Thymus (tissue), 11 donors: Measurements from ENCODE around the gene RHBDD2. TPM values are rescaled to one million over a fixed set of nuclear protein-coding genes. Genes with fewer than 3 reads are reported as not detected.
"Not testable (repeated sequence)": the region's sequence is repeated elsewhere in the genome, so short reads cannot be mapped to it uniquely, and the experiment has no call there.

Experiments
- DNase-seq, 9 donors: peaks; one replicate each; pipeline ENCODE4 v3.0.0-alpha.2; 2013; ENCODE audit warnings: low spot score in 9 of 9, low read depth in 6 of 9, missing footprints in 1 of 9
- H3K27ac ChIP-seq, 2 donors: one replicate each; pipeline ENCODE4 v1.5.1; 2013; ENCODE audit warnings: control low read depth in 1 of 2, low read depth in 1 of 2, low read length in 1 of 2, mild to moderate bottlenecking in 1 of 2, moderate library complexity in 1 of 2
- H3K27me3 ChIP-seq, 2 donors: one replicate each; pipeline ENCODE4 v1.5.1; 2013; ENCODE audit warnings: low read length in 1 of 2; ENCODE audit not compliant: control insufficient read depth in 2 of 2, insufficient read depth in 1 of 2
- H3K36me3 ChIP-seq, 2 donors: one replicate each; pipeline ENCODE4 v1.5.1; 2013; ENCODE audit warnings: low read length in 1 of 2, mild to moderate bottlenecking in 1 of 2, moderate library complexity in 1 of 2; ENCODE audit not compliant: control insufficient read depth in 2 of 2, insufficient read depth in 2 of 2
- H3K4me1 ChIP-seq, 2 donors: one replicate each; pipeline ENCODE4 v1.5.1; 2013; ENCODE audit warnings: low read length in 2 of 2; ENCODE audit not compliant: control insufficient read depth in 2 of 2, insufficient read depth in 2 of 2
- H3K4me3 ChIP-seq, 2 donors: one replicate each; pipeline ENCODE4 v1.5.1; 2013; ENCODE audit warnings: low read length in 2 of 2, control low read depth in 1 of 2, mild to moderate bottlenecking in 1 of 2
- H3K9me3 ChIP-seq, 2 donors: one replicate each; pipeline ENCODE4 v1.5.1; 2013; ENCODE audit warnings: low read length in 1 of 2, mild to moderate bottlenecking in 1 of 2; ENCODE audit not compliant: control insufficient read depth in 2 of 2, insufficient read depth in 1 of 2
- WGBS: extraction: QIAGEN DNeasy Blood & Tissue Kit; methylation state at CpG from one replicate; pipeline ENCODE4 v1.1.7; 2013; 5-methylcytosine and 5-hydroxymethylcytosine counted together
- polyA plus RNA-seq: library from polyadenylated mRNA; stranded (reverse); fragments of 200-250 nt; gene quantifications from one replicate; pipeline ENCODE4 v1.2.3, GENCODE V29; 2013
- total RNA-seq: library from RNA; stranded (reverse); fragments of 120-200 nt; gene quantifications from one replicate; pipeline ENCODE4 v1.2.4, GENCODE V29; 2013
- donor health status: healthy.

Gene RHBDD2
- total and polyA plus RNA-seq, 2 donors = 18.3 to 90.7 TPM

DNA sequence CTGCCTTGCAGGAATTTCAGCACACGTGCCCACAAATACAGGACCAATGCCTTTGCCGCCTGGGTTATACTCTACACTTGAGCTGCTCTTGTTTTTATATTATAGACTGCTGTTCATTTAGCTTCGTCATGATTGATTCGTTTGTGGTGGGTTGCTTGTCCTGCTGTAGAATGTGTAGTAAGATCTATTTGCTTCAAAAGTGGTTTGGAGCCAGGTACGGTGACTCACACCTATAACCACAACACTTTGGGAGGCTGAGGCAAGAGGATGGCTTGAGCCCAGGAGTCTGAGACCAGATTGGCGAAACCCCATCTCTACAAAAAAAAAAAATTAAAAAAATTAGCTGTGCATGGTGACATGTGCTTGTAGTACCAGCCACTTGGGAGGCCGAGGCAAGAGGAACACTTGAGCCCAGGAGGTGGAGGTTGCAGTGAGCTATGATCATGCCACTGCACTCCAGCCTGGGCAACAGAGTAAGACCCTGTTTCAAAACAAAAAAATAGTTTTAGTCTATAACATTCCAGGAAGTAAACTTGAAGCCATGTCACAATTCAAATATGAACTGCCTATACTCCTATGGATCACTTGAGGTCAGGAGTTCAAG, 9.0 kb upstream of the RHBDD2 start:
- peaks cover 0 to 6% of the 10 kb centered on the region in 2 donors for H3K27me3 ChIP-seq
- WGBS = 88% methylated on average over 7 of the region's 7 CpGs
- H3K27ac ChIP-seq = no peak overlapping the region
- peaks cover 0 to 4% of the 10 kb centered on the region in 2 donors for H3K9me3 ChIP-seq
- H3K36me3 ChIP-seq = no peaks in the 10 kb centered on the region
- no peaks in the 10 kb centered on the region for H3K4me1 ChIP-seq
- no peak overlapping the region for H3K4me3 ChIP-seq
- DNase-seq = no peak

DNA sequence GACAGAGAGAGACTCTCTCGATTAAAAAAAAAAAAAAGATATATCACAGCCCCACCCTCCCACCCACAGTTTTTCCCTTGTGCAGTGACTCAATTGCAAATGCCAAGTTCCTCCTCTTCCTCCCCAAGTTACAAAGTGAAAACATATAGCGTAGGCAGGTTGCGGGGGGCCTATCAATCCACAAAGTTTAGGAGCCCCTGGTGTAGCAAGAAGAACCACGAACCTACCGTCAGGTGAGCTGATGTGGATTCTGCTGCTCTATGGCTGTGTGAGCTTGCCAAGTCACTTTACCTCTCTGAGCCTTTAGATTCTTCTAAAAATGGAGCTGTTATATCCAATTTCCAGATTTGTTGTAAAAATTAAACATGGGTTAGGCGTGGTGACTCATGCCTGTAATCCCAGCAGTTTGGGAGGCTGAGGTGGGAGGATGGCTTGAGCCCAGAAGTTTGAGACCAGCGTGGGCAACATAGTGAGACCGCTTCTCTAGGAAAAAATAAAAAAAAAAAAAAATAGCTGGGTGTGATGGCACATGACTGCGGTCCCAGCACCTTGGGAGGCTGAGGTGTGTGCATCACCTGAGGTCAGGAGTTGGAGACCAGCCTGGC, 8.2 kb upstream of the RHBDD2 start:
- Histone ChIP-seq H3K4me1 (no peaks in the 10 kb centered on the region), H3K36me3 (no peaks in the 10 kb centered on the region), H3K4me3 (no peak overlapping the region), H3K27me3 (peaks cover 0 to 6% of the 10 kb centered on the region in 2 donors), H3K27ac (no peak overlapping the region), H3K9me3 (peaks cover 0 to 4% of the 10 kb centered on the region in 2 donors)
- no peak for DNase-seq
- 88% methylated on average over 9 of the region's 9 CpGs for WGBS

DNA sequence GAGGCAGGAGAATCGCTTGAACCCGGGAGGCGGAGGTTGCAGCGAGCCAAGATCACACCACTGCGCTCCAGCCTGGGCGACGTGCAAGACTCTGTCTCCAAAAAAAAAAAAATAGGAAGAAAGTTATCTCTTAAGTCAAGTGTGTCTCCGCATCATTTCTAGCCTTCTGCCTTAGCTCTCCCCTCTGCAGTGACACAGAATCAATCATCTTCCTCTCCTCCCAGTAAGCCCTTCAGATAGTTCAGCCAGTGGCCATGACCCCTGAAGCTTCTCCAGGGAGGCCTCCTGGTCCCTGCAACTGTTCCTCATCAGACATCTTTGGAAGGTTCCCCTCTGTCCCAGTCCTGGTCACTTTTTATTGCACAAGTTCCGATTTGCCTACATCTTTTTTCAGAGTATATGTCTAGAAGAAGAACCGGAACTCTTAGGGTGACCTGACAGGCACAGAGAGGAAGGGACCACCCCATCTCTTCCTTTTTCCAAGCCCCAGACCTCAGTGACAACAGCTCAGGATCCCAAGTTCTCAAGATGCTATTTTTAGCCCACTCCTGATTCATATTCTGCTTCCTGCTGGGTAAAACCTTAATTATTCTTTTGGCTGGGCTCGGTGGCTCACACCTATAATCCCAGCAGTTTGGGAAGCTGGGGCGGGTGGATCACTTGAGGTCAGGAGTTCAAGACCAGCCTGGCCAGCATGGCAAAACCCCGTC, 6.6 kb upstream of the RHBDD2 start:
- Histone ChIP-seq H3K9me3 (peaks cover 0 to 4% of the 10 kb centered on the region in 2 donors), H3K4me1 (peaks cover 0 to 6% of the 10 kb centered on the region in 2 donors), H3K36me3 (no peaks in the 10 kb centered on the region), H3K27me3 (no peaks in the 10 kb centered on the region), H3K4me3 (no peak overlapping the region), H3K27ac (no peak overlapping the region)
- WGBS = 88% methylated on average over 13 of the region's 13 CpGs
- no peak for DNase-seq

- WGBS = 91% methylated on average over 3 of the region's 3 CpGs
- H3K4me3 ChIP-seq, DNase-seq, H3K9me3 ChIP-seq, H3K36me3 ChIP-seq, H3K27ac ChIP-seq, H3K27me3 ChIP-seq: not testable (repeated sequence)
- peaks cover 6 to 12% of the 10 kb centered on the region in 2 donors for H3K4me1 ChIP-seq
These were observed 4.7 kb upstream of the RHBDD2 start for GRCh38 chr7:75874180-75874579.

DNA sequence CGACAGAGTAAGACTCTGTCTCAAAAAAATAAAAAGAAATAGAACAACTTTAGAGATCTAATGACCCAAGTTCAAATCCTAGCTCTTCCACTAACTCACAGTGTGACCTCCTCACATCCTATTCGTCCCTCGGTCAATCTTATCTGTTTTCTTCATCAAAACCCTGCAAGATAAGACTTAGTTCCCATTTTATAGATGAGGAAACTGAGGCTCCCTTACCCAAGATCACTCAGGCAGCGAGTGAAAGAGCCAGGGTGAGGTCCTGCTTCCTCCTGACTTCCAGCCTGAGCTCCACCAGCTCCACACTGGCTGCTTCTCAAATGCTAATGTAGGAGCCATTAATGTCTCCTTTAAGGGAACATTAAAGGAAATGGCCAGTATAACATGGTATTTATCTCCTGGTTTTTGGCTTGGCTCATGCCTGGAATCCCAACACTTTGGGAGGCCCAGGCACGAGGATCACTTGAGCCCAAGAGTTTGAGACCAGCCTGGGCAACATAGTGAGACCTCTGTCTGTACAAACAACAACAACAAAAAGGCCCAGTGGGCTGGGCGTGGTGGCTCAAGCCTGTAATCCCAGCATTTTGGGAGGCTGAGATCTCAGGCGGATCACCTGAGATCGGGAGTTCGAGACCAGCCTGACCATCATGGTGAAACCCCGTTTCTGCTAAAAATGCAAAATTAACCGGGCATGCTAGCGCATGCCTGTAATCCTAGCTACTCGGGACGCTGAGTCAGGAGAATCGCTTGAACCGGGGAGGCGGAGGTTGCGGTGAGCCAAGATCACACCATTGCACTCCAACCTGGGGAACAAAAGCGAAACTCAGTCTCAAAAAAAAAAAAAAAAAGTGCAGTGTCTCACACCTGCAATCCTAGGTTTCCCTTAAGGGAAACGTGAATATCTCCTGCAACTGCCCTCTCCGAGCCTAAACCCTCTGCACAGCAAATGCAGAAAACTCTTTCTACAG, 3.4 kb upstream of the RHBDD2 start:
- peaks cover 0 to 4% of the 10 kb centered on the region in 2 donors for H3K9me3 ChIP-seq
- no peak for DNase-seq
- no peak overlapping the region for H3K4me3 ChIP-seq
- no peak overlapping the region for H3K27ac ChIP-seq
- no peaks in the 10 kb centered on the region for H3K36me3 ChIP-seq
- H3K4me1 ChIP-seq = peaks cover 10 to 21% of the 10 kb centered on the region in 2 donors
- 93% methylated on average over 21 of the region's 21 CpGs for WGBS
- H3K27me3 ChIP-seq = no peaks in the 10 kb centered on the region

- H3K27ac ChIP-seq = no peak overlapping the region
- H3K27me3 ChIP-seq = no peaks in the 10 kb centered on the region
- H3K4me1 ChIP-seq = peaks cover 10 to 27% of the 10 kb centered on the region in 2 donors
- peaks cover 1% of the 10 kb centered on the region in 2 donors for H3K36me3 ChIP-seq
- DNase-seq = no peak
- H3K9me3 ChIP-seq = peaks cover 0 to 4% of the 10 kb centered on the region in 2 donors
- WGBS = 90% methylated on average over 11 of the region's 11 CpGs
- H3K4me3 ChIP-seq = no peak overlapping the region
These were observed 2.5 kb upstream of the RHBDD2 start for GRCh38 chr7:75876126-75876881.

DNA sequence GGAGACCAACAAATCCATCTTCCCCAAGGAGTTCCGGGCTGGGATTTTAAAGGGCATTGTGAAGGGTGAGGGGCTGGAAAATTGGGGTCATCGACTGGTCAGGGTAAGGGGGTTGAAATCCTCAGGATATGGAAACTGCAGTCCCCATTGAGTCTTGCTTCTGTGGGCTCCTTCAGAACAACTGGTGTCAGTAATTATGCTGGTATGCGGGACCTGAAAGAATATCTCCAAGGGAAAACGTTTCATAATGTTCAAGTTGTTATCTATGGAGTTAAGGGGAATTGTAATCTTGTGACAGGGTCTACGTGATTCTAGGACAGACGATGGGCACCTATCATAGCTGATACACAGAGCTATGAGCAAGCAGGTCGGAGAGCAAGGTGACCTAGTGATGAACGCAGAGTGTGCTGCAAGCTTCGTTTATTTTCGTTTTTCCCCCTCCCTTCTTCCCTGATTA, 494 bp upstream of the RHBDD2 start:
- H3K27me3 ChIP-seq = no peaks in the 10 kb centered on the region
- no peak for DNase-seq
- peaks cover 10 to 31% of the 10 kb centered on the region in 2 donors for H3K4me1 ChIP-seq
- 31% methylated on average over 10 of the region's 10 CpGs for WGBS
- H3K9me3 ChIP-seq = no peaks in the 10 kb centered on the region
- peak overlapping the region; percentile 51 to 88 for H3K4me3 ChIP-seq
- H3K36me3 ChIP-seq = peaks cover 20 to 21% of the 10 kb centered on the region in 2 donors
- peak overlapping the region; percentile 66 to 83 for H3K27ac ChIP-seq

DNA sequence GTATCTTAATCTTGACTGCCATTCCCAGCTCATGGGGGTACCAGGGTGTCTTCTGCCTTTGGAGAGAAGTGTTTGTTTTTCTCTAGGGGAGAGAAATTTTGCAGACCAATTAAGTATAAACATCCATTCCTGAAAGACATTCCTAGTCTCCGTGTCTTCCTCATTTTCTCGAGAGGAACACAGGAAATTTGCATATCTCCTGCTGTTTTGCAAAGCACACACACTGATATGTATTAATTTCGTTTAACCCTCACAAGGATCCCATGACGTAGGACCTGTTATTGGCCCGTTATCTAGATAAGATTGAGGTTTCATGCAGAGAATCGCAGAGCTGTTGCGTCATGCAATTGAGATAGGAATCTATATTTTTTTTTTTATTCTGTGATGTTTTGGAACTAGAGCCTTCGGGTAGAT, 944 bp downstream of the RHBDD2 start:
- Histone ChIP-seq H3K27ac (peak overlapping the region in 1 of 2 donors; percentile 85), H3K4me3 (peak overlapping the region; percentile 88 to 91), H3K9me3 (no peaks in the 10 kb centered on the region), H3K4me1 (peaks cover 10 to 31% of the 10 kb centered on the region in 2 donors), H3K27me3 (no peaks in the 10 kb centered on the region), H3K36me3 (peaks cover 33 to 35% of the 10 kb centered on the region in 2 donors)
- DNase-seq = peak in 6 of 9 donors; percentile 19 to 65 (median 44)
- WGBS = 27% methylated on average over 8 of the region's 8 CpGs
